Fibroblast of lung (primary cell): ENCODE measurements around the gene COMMD3. TPM values are rescaled to one million over a fixed set of nuclear protein-coding genes. Genes with fewer than 3 reads are reported as not detected.

Experiments used
- DNase-seq, 2 donors: peaks; one replicate each; pipeline versions ENCODE4 v3.0.0 to v3.0.0-alpha.2; 2010; ENCODE audit warnings: low read depth in 2 of 2
- H2AFZ ChIP-seq: 2 replicates; pipeline ENCODE4 v1.5.1; 2012; ENCODE audit warnings: low read length, control low read depth, inconsistent platforms
- H3K27ac ChIP-seq: 2 replicates; pipeline ENCODE4 v1.5.1; 2011; ENCODE audit warnings: low read length, control low read depth; ENCODE audit not compliant: insufficient read depth
- H3K27me3 ChIP-seq: 2 replicates; pipeline ENCODE4 v1.5.1; 2011; ENCODE audit warnings: mild to moderate bottlenecking, low read length; ENCODE audit not compliant: control insufficient read depth, insufficient read depth
- H3K36me3 ChIP-seq: 2 replicates; pipeline ENCODE4 v1.5.1; 2011; ENCODE audit warnings: low read length; ENCODE audit not compliant: control insufficient read depth, insufficient read depth
- H3K4me1 ChIP-seq: 2 replicates; pipeline ENCODE4 v1.5.1; 2011; ENCODE audit warnings: low read length; ENCODE audit not compliant: control insufficient read depth, insufficient read depth; ENCODE audit errors: extremely low read depth
- H3K4me2 ChIP-seq: 2 replicates; pipeline ENCODE4 v1.5.1; 2011; ENCODE audit warnings: low read length, control low read depth; ENCODE audit not compliant: insufficient read depth; ENCODE audit errors: extremely low read depth
- H3K4me3 ChIP-seq, 4 experiments: fragments of 200-600 bp in 1 of 4; sonication (generic) in 1 of 4; replicated peaks in 1 of 4; 2 replicates each; pipeline ENCODE4 v1.5.1; 2011 to 2016; ENCODE audit warnings: low read length in 4 of 4, low read depth in 3 of 4, mild to moderate bottlenecking in 3 of 4, control low read depth in 2 of 4, inconsistent platforms in 1 of 4, mixed read lengths in 1 of 4; ENCODE audit not compliant: insufficient read depth in 1 of 4; ENCODE audit errors: control extremely low read depth in 1 of 4
- H3K79me2 ChIP-seq: 2 replicates; pipeline ENCODE4 v1.5.1; 2012; ENCODE audit warnings: mild to moderate bottlenecking, low read length, inconsistent platforms; ENCODE audit not compliant: control insufficient read depth, insufficient read depth
- H3K9ac ChIP-seq: 2 replicates; pipeline ENCODE4 v1.5.1; 2011; ENCODE audit warnings: mild to moderate bottlenecking, low read length, control low read depth; ENCODE audit not compliant: insufficient read depth
- H3K9me3 ChIP-seq: 2 replicates; pipeline ENCODE4 v1.5.1; 2012; ENCODE audit warnings: low read depth, low read length; ENCODE audit not compliant: control insufficient read depth, insufficient read depth
- H4K20me1 ChIP-seq: 2 replicates; pipeline ENCODE4 v1.5.1; 2011; ENCODE audit warnings: low read length; ENCODE audit not compliant: control insufficient read depth, insufficient read depth; ENCODE audit errors: extremely low read depth
- CTCF ChIP-seq, 2 donors: IDR thresholded peaks in 1 of 2; conservative IDR thresholded peaks in 1 of 2; 1 replicate in 1 of 2; 2 replicates in 1 of 2; pipeline ENCODE4 v1.5.1; 2011 to 2012; ENCODE audit warnings: low read length in 2 of 2, control low read depth in 1 of 2, inconsistent platforms in 1 of 2, low read depth in 1 of 2, mild to moderate bottlenecking in 1 of 2
- EZH2 ChIP-seq: IDR thresholded peaks from 2 replicates; pipeline ENCODE4 v1.5.1; 2012; ENCODE audit warnings: low read length, control low read depth, mild to moderate bottlenecking; ENCODE audit errors: missing control alignments
- polyA plus RNA-seq, 2 donors: library from polyadenylated mRNA; depleted of rRNA in 1 of 2; stranded (reverse) in 1 of 2; unstranded in 1 of 2; fragments of >200 nt; gene quantifications; 2 replicates each; pipeline ENCODE4 v1.2.1, GENCODE V29; 2011 to 2012; ENCODE audit warnings: missing spikeins in 1 of 2
- total RNA-seq: library from RNA; depleted of rRNA; stranded (reverse); fragments of >200 nt; gene quantifications from 2 replicates; pipeline ENCODE4 v1.2.1, GENCODE V29; 2014

COMMD3 gene
- total and polyA plus RNA-seq, 2 donors (not counting 1 experiment from before 2014, with no cell fraction given) = 39.0 to 42.3 TPM

DNA sequence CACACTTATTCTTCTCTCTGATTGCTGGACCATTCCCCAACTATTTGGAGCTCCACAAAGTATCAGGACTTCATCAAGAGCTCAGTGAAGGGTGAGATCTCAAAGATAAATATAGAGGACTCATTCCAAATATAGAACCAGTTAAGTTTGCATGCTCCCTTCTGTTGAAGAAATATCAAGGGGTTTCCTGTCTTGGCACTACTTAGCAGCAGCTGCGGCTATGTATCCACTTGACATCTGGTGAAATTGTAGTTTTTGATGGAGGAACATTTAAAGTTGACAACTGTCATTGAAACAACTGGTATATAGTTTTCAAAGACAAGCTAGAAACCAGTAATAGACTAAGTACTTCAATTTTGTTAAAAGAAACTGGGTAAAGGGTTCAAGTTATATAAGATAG is 28.1 kb downstream of the COMMD3 start:
- H4K20me1 ChIP-seq = no peaks in the 10 kb centered on the region
- H3K9me3 ChIP-seq = no peaks in the 10 kb centered on the region
- no peak overlapping the region for H3K27ac ChIP-seq
- H3K36me3 ChIP-seq = no peaks in the 10 kb centered on the region
- no peak overlapping the region for H3K9ac ChIP-seq
- TF ChIP-seq CTCF (conservative IDR thresholded peaks at IDR 0.05 in 1 of 2, IDR thresholded peaks at IDR 0.05 in 1 of 2; ENCODE audit: low read depth in 1 of 2, low read length in 2 of 2) (no peak), EZH2 (no peak)
- H3K4me3 ChIP-seq = no peak overlapping the region
- H3K79me2 ChIP-seq = no peaks in the 10 kb centered on the region
- peaks cover 49% of the 10 kb centered on the region for H3K27me3 ChIP-seq
- DNase-seq = no peak
- H3K4me2 ChIP-seq = no peak overlapping the region
- no peak overlapping the region for H2AFZ ChIP-seq
- peaks cover 4% of the 10 kb centered on the region for H3K4me1 ChIP-seq

- peaks cover 48% of the 10 kb centered on the region for H3K27me3 ChIP-seq
- H3K9me3 ChIP-seq = no peaks in the 10 kb centered on the region
- DNase-seq = no peak
- H3K4me2 ChIP-seq = no peak overlapping the region
- peak; percentile 93 for TF ChIP-seq EZH2
- no peak for TF ChIP-seq CTCF (conservative IDR thresholded peaks at IDR 0.05 in 1 of 2, IDR thresholded peaks at IDR 0.05 in 1 of 2; ENCODE audit: low read depth in 1 of 2, low read length in 2 of 2)
- H4K20me1 ChIP-seq = no peaks in the 10 kb centered on the region
- H3K4me1 ChIP-seq = peaks cover 4% of the 10 kb centered on the region
- no peak overlapping the region for H2AFZ ChIP-seq
- H3K4me3 ChIP-seq = no peak overlapping the region
- no peaks in the 10 kb centered on the region for H3K79me2 ChIP-seq
- H3K9ac ChIP-seq = no peak overlapping the region
- no peak overlapping the region for H3K27ac ChIP-seq
- no peaks in the 10 kb centered on the region for H3K36me3 ChIP-seq
Observed at GRCh38 chr10:22344781-22345300, 28.7 kb downstream of the COMMD3 start.

- H3K79me2 ChIP-seq = no peaks in the 10 kb centered on the region
- no peaks in the 10 kb centered on the region for H4K20me1 ChIP-seq
- H3K4me1 ChIP-seq = peaks cover 2% of the 10 kb centered on the region
- H3K27ac ChIP-seq = no peak within 1 kb of the TSS
- no peak within 1 kb of the TSS for H3K4me3 ChIP-seq
- no peak within 1 kb of the TSS for H2AFZ ChIP-seq
- no peak within 1 kb of the TSS for H3K9ac ChIP-seq
- no peaks in the 10 kb centered on the region for H3K36me3 ChIP-seq
- TF ChIP-seq CTCF (conservative IDR thresholded peaks at IDR 0.05 in 1 of 2, IDR thresholded peaks at IDR 0.05 in 1 of 2; ENCODE audit: low read depth in 1 of 2, low read length in 2 of 2) (no peak), EZH2 (peak; percentile 86)
- peaks cover 48% of the 10 kb centered on the region for H3K27me3 ChIP-seq
- no peak within 1 kb of the TSS for H3K4me2 ChIP-seq
- DNase-seq = no peak
- H3K9me3 ChIP-seq = no peaks in the 10 kb centered on the region
Observed at GRCh38 chr10:22345301-22346095, 29.3 kb downstream of the COMMD3 start, which contains the start of gene SPAG6. TSS of gene SPAG6 (plus strand) at chr10:22345496. CDS start at chr10:22345612, 116 bp downstream.
